Left lobe of liver (tissue), 2 donors: Measurements from ENCODE around the gene CRADD. TPM values are rescaled to one million over a fixed set of nuclear protein-coding genes. Genes with fewer than 3 reads are reported as not detected.

Experiments
- ATAC-seq: fragments of 200-7000 bp; cut with Tn5 transposase; one replicate; pipeline ENCODE4 v1.9.1; 2020; ENCODE audit warnings: mild to moderate bottlenecking, moderate library complexity
- DNase-seq: peaks from one replicate; pipeline ENCODE4 v3.0.0-alpha.2; 2020; ENCODE audit warnings: low spot score
- total RNA-seq: library from RNA; stranded (reverse); gene quantifications from one replicate; pipeline ENCODE4 v1.2.1, GENCODE V29; 2021
- donor health status: DM: no; HTN: no; CAD: no; lungs with moderate emphysema.
- donor health status: DM: no; HTN: yes; CAD: no.

CRADD gene
- total RNA-seq, 1 donor from 2014 or later: 27.0 TPM

GRCh38 chr12:93670104-93670503 lies 7.1 kb upstream of the CRADD start:
- ATAC-seq (no peak), DNase-seq (no peak)

GRCh38 chr12:93671044-93671443 lies 6.1 kb upstream of the CRADD start:
- peak; percentile 19 for ATAC-seq
- DNase-seq: no peak

GRCh38 chr12:93673084-93673483 lies 4.1 kb upstream of the CRADD start:
- ATAC-seq (no peak), DNase-seq (no peak)

- DNase-seq (no peak), ATAC-seq (no peak)
Observed at GRCh38 chr12:93674386-93674785, 2.8 kb upstream of the CRADD start.

GRCh38 chr12:93676408-93677194 lies 574 bp upstream of the CRADD start:
- ATAC-seq (no peak), DNase-seq (no peak)

- ATAC-seq (no peak), DNase-seq (no peak)
Observed at GRCh38 chr12:93678779-93679178, 1.6 kb downstream of the CRADD start.

- peak; percentile 45 for ATAC-seq
- DNase-seq: peak; percentile 67
Observed at GRCh38 chr12:93679308-93679925, 2.2 kb downstream of the CRADD start.

GRCh38 chr12:93680006-93680405 lies 2.8 kb downstream of the CRADD start:
- DNase-seq (no peak), ATAC-seq (no peak)

GRCh38 chr12:93682846-93683261 lies 5.7 kb downstream of the CRADD start:
- peak; percentile 51 for ATAC-seq
- DNase-seq: no peak

GRCh38 chr12:93683410-93683809 lies 6.2 kb downstream of the CRADD start:
- ATAC-seq: no peak
- DNase-seq: no peak

- no peak for DNase-seq
- ATAC-seq: no peak
Observed at GRCh38 chr12:93684716-93685115, 7.5 kb downstream of the CRADD start.

- ATAC-seq: no peak
- no peak for DNase-seq
Observed at GRCh38 chr12:93686572-93687356, 9.6 kb downstream of the CRADD start.

- ATAC-seq: no peak
- DNase-seq: no peak
Observed at GRCh38 chr12:93689076-93689834, 12.1 kb downstream of the CRADD start.

GRCh38 chr12:93696462-93696861 lies 19.3 kb downstream of the CRADD start:
- no peak for ATAC-seq
- no peak for DNase-seq

GRCh38 chr12:93698307-93699092 lies 21.3 kb downstream of the CRADD start:
- DNase-seq: no peak
- peak; percentile 28 for ATAC-seq

- ATAC-seq (no peak), DNase-seq (no peak)
Observed at GRCh38 chr12:93699271-93700145, 22.3 kb downstream of the CRADD start.

- ATAC-seq (no peak), DNase-seq (no peak)
Observed at GRCh38 chr12:93702707-93703315, 25.6 kb downstream of the CRADD start.

- ATAC-seq (no peak), DNase-seq (no peak)
Observed at GRCh38 chr12:93704122-93704521, 26.9 kb downstream of the CRADD start.

GRCh38 chr12:93704625-93705024 lies 27.4 kb downstream of the CRADD start:
- DNase-seq (no peak), ATAC-seq (no peak)
